NOMO-1 (cell line): Measurements from ENCODE around the gene CRNKL1.

Experiments
- DNase-seq, 2 experiments: peaks; one replicate each; lab custom pipeline; 2025; ENCODE audit not compliant: unreplicated experiment in 2 of 2; lab: John Stamatoyannopoulos, UW

CRNKL1 gene

DNA sequence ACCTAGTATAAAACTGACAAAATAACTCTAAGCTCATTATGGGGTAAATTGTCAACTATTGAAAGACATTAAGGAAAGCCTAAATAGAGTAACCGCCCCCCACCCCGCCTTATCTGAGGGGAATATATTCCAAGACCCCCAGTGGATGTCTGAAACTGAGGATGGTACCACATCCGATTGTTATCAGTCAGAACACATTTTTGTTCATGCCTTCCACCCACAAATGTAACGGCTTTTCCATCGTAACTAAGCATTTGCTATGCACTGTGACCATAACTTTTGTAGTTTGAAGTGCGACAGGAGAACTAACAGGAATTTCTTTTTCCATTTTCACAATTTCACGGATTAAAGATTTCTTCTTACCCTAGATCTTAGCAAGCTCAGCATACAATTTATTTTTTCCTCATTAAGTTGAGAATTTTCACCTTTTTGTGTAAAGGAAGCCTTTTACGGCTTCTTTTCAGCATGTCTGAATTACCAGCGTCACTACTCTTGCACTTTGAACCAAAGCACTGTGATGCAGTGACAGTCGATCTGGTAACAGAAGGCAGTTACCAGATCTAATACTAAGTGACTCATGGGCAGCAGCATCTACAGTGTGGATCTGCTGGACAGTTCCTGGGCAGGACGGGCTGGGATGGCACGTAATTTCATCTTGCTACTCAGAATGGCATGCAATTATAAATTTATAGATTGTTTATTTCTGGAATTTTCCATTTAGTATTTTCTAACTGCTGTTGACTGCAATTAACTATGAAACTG, 11.9 kb upstream of the CRNKL1 start:
- DNase-seq = no peak

- DNase-seq = no peak
Observed at GRCh38 chr20:20060234-20060998, 8.2 kb upstream of the CRNKL1 start.

- DNase-seq = no peak
Observed at GRCh38 chr20:20051767-20052073, 546 bp downstream of the CRNKL1 start.

DNA sequence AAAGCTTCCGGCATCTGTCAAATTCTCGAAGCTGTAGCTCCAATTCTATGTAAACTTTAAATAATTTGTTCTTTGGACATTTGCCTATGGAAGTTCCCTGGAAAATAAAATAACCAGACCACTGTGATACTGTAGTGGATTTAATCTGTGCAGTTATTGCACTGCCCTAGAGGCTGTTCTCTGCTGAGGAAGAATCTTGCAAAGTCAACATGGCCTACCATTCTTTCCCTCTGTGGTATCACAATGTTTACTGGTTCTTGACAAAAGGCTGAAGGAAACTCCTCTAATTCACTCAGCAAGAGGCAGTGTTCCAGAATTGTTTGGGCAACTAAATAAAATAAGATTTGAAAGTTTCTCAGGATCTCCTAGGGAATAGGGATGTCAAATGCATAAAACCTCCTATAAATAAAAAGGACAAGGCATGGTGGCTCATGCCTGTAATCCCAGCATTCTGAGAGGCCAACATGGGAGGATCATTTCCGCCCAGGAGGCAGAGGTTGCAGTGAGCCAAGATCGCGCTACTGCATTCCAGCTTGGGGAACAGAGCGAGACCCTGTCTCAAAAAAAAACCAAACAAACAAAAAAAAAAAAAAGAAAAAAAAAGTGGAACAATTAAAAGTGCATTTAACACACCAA, 12.4 kb downstream of the CRNKL1 start:
- no peak for DNase-seq

GRCh38 chr20:20038586-20038985, 13.7 kb downstream of the CRNKL1 start:
- DNase-seq = no peak

DNA sequence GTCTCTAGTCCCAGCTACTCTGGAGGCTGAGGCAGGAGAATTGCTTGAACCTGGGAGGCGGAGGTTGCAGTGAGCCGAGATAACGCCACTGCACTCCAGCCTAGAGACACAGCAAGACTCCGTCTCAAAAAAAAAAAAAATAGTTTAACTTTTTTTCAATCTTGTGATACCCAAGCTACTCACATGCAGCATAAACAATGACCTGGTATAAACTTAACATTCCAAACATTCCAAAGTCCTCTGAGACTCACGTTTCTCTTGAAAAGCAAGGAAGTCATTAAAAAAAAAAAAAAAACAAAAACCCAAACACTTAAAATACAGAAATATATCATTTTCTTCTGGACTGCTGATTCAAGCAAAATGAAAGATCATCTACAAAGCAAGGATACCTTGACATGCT, 14.3 kb downstream of the CRNKL1 start:
- no peak for DNase-seq

DNA sequence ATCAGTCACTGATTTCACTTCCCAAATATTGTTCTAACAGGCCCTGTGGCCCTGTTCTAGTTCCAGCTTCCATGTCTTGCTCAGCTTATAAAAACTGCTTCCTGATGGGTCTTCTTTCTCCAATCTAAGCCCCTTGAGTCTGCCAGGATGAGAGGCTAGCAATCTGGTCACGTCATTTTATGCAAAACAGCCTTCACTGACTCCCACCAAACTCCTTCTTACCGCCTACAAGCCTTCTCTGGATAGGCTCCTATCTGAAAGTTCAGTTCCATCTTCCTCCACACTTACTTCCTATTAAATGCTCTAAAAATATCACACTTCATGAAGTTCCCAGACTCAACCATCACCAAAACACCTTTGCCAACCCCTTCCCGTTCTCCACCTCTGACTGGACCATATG, 15.5 kb downstream of the CRNKL1 start:
- DNase-seq = no peak

DNA sequence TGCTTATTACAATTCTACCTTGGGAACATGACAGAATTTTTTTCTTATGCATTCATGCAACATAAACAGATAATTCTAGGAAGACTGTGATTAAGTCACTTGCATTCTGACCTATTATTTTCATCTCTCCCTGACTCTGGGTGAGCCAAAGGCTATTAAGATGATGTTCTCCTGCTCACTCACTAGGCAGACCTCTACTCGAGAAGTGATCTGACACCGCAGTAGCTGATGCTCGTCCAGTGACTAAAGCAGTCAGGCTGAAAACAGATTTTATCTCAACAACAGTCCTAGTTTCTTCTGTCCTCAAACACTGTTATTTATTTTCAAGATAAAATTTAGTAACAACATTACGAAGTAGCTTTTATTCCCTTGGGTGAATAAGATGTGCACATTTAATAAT, 17.8 kb downstream of the CRNKL1 start:
- no peak for DNase-seq

DNA sequence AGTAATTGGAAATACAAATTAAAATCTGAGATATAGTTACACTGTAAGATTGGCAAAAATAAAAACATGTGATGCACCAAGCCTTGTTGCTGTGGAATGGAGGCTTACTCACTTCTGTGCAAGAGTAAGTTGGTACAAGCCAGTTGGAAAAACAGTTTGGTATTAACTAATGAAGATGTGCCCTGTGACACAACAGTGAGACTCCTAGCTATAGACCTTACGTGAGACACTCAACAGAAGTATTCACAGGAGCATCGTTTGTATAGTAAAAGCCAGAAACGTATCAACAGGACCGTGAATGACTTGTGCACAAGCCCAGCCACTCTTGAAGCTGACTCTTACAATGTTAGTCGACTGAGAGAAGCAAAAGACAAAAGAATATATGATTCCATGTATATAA, 20.5 kb downstream of the CRNKL1 start:
- no peak for DNase-seq

DNA sequence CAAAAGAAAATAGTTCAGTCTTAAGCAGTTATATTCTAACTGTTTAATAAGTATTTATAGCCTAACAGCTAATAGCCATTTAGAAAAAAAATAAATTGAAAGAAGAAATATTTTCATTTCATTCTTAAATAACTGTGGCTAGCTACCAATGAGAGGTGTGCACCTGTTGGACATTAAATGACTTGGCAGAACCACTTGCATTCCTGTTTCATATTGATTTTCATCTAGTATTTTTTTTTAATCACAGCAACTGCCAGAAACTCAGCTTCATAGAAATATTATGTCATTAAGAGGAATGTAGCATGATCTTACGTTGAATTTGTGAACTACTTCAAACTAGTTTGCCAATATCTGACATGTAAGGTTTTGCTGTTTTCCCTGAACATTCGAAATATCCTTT, 25.0 kb downstream of the CRNKL1 start:
- DNase-seq = no peak

- DNase-seq = no peak
Observed at GRCh38 chr20:20024942-20025341, 27.3 kb downstream of the CRNKL1 start.

DNA sequence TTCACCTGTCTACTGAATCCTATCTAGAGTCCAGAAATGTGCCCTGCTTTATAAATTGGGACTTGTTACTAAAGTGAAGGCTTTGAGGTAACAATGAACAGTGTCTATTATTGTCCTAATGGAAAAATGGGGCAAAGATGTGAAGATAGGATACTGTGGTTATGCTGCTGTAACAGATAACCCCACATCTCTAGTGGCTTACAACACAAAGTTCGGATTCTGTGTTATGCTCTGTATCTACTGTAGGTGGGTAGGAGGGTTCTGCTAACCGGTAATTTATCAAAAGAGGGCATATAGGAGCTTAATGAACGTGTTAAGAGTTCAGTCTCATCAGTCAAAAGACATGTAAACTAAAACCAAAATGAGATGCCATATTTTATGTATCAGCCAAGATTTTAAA, 28.9 kb downstream of the CRNKL1 start:
- no peak for DNase-seq

DNA sequence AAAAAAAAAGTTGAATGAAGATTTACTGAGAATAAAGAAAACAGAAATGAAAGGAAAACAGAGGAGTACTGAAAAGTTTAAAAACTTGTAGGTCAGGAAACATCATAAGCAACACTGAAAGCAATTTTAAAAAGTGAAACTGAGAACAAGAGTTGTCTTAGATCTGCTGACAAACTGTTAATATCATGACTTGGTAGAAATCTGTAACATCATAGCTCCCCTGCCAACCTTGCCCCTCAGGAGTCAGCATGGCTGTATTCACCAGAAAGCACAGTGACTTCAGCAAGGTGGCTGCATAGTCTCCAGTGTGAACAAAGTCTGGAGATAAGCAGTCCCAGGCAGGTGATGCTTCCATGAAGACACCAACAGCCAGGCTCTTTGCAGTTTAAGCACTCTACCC, 29.8 kb downstream of the CRNKL1 start:
- DNase-seq = no peak

DNA sequence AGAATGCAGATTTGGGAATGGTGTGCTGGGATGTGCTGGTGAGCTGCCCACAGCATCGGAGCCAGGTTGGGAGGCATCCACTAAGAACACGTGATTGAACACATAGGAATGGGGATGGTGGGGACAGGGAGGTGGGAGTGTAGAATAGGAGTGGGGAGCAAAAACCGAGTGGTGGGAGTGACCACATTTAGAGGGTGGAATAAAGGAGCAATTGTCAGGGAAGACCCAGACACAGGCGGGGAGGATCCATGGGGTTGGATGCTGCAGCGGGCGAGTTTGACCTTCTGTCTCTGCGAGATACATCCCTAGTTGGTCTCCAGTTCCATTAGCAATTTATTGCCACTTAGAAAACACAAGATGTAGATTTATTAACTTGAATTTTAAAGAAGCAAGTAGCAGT, 30.4 kb downstream of the CRNKL1 start:
- no peak for DNase-seq

DNA sequence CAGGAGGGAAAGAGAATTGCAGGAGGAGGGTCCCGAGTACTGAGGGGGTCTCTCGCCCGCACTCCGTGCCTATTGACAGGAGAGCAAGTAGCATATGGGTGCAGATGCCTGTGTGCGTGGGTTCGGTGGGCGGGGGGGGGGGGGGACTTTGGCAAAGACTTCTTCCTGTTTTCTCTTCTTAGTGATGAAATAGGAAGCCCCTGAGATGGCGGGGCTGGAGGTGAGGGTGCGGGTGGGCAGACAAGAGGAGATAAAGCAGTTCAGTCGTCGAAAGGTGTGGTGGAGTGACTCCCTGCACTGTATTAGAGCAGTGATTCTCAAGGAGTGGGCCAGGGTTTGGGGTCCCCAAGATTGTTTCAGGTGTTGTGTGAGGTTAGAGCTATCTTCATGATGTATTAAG, 31.4 kb downstream of the CRNKL1 start:
- DNase-seq = no peak

DNA sequence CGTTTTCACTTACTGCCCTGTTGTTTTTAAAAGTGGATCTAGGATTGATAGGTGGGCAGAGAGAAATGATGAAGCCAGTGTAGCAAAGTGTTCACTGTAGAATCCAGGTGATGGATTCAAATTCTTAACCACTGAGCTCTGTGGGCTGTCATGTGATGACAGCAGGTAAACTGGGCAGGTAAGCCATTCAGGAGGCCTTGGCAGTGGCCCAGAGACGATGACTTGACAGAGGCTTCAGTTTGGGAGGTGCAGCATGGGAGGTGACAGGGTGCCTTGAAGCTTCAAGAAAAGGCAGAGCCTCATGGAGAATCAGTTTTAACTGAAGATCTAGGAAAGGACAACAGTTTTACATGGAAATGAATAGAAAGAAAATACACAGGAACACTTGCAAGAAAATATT, 33.1 kb downstream of the CRNKL1 start:
- no peak for DNase-seq

DNA sequence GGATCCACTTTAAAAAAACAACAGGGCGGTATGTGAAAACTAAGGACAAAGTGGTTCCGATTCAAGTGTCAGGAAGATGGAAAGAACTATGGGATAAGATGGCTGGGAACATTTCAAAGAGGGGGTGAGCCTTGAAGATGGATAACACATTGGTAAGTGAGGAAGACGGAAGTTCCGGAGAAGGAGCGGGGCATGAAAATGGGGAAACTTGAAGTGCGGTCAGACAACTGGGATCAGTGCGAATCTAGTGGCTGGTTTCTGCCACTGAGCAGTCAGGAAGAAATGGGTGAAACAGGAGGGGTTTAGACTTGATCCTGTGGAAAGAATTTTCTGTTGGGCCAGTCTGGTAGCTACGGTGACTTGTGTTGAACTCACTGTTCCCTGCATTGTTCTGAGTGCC, 33.9 kb downstream of the CRNKL1 start:
- DNase-seq = no peak

DNA sequence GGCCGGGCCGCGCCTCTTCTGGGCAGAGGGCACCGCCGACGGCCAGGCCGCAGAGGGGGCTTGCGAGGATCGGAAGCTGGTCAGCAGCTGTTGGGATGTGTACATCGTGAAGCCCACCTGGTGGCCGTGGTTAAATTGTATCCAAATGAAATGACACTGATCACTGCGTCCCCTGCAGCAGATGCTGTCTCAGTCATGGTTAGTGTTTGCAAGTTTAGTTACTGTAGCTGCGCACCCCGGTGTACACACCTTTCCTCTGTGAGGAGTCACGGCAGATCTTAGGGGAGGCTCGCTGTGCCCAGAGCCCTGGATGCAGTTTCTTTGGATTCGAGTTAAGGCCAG, 34.5 kb downstream of the CRNKL1 start:
- no peak for DNase-seq

GRCh38 chr20:20017001-20017843, 35.0 kb downstream of the CRNKL1 start, which contains the start of gene NAA20:
TSS of gene NAA20 (plus strand) at chr20:20017362. CDS start at chr20:20017397, 35 bp downstream.
- DNase-seq = peak; percentile 90 to 96

DNA sequence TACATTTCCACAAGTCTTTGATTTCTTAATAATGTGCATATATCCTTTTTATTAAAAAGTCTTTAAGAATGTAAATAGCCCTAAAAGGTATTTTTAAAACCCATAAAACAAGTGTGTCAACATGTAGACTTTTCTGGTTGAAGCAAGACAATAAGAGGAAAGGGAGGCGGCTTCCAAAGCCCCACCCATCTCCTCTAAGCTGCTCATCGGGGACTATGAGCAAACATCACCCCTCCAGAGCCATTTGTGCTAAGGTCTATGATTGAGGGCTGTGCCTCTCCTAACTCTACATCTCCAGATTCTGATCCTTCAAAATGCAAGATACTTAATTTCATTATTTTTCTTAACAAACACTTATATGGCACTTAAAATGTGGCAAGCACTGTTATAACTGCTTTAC, 37.6 kb downstream of the CRNKL1 start:
- no peak for DNase-seq

- DNase-seq = no peak
Observed at GRCh38 chr20:20012541-20012940, 39.7 kb downstream of the CRNKL1 start.
